ENCODE data around the gene NTN1. TPM values are rescaled to one million over a fixed set of nuclear protein-coding genes. Genes with fewer than 3 reads are reported as not detected.
"Not testable (repeated sequence)": the region's sequence is repeated elsewhere in the genome, so short reads cannot be mapped to it uniquely, and the experiment has no call there.

Gene NTN1
- total RNA-seq, 1 donor = 1.1 TPM

GRCh38 chr17:9144502-9145249 lies 123.4 kb downstream of the NTN1 start:
- DNase-seq (ENCODE audit: low read depth in 2 of 3, low spot score in 2 of 3) = no peak

GRCh38 chr17:9146064-9146463 lies 124.8 kb downstream of the NTN1 start:
- DNase-seq (ENCODE audit: low read depth in 2 of 3, low spot score in 2 of 3) = no peak

GRCh38 chr17:9148905-9149525 lies 127.7 kb downstream of the NTN1 start:
- DNase-seq (ENCODE audit: low read depth in 2 of 3, low spot score in 2 of 3) = no peak

- DNase-seq (ENCODE audit: low read depth in 2 of 3, low spot score in 2 of 3) = no peak
Observed at GRCh38 chr17:9150446-9151090, 129.3 kb downstream of the NTN1 start.

- DNase-seq (ENCODE audit: low read depth in 2 of 3, low spot score in 2 of 3) = no peak
Observed at GRCh38 chr17:9151091-9151490, 129.8 kb downstream of the NTN1 start.

GRCh38 chr17:9151740-9152139 lies 130.4 kb downstream of the NTN1 start:
- DNase-seq (ENCODE audit: low read depth in 2 of 3, low spot score in 2 of 3) = not testable (repeated sequence)

GRCh38 chr17:9158544-9159452 lies 137.5 kb downstream of the NTN1 start:
- DNase-seq (ENCODE audit: low read depth in 2 of 3, low spot score in 2 of 3) = no peak

- DNase-seq (ENCODE audit: low read depth in 2 of 3, low spot score in 2 of 3) = no peak
Observed at GRCh38 chr17:9162275-9162985, 141.1 kb downstream of the NTN1 start.

GRCh38 chr17:9166788-9167187 lies 145.5 kb downstream of the NTN1 start:
- no peak for DNase-seq (ENCODE audit: low read depth in 2 of 3, low spot score in 2 of 3)

- DNase-seq (ENCODE audit: low read depth in 2 of 3, low spot score in 2 of 3) = no peak
Observed at GRCh38 chr17:9167379-9167778, 146.1 kb downstream of the NTN1 start.

GRCh38 chr17:9169116-9169515 lies 147.8 kb downstream of the NTN1 start:
- DNase-seq (ENCODE audit: low read depth in 2 of 3, low spot score in 2 of 3) = no peak

- no peak for DNase-seq (ENCODE audit: low read depth in 2 of 3, low spot score in 2 of 3)
Observed at GRCh38 chr17:9170336-9170735, 149.0 kb downstream of the NTN1 start.

- DNase-seq (ENCODE audit: low read depth in 2 of 3, low spot score in 2 of 3) = no peak
Observed at GRCh38 chr17:9170853-9171252, 149.5 kb downstream of the NTN1 start.

GRCh38 chr17:9173386-9173983 lies 152.2 kb downstream of the NTN1 start:
- DNase-seq (ENCODE audit: low read depth in 2 of 3, low spot score in 2 of 3) = no peak

GRCh38 chr17:9174312-9174711 lies 153.0 kb downstream of the NTN1 start:
- no peak for DNase-seq (ENCODE audit: low read depth in 2 of 3, low spot score in 2 of 3)

- DNase-seq (ENCODE audit: low read depth in 2 of 3, low spot score in 2 of 3) = no peak
Observed at GRCh38 chr17:9174779-9175574, 153.7 kb downstream of the NTN1 start.

GRCh38 chr17:9175700-9176467 lies 154.6 kb downstream of the NTN1 start:
- DNase-seq (ENCODE audit: low read depth in 2 of 3, low spot score in 2 of 3) = no peak

- no peak for DNase-seq (ENCODE audit: low read depth in 2 of 3, low spot score in 2 of 3)
Observed at GRCh38 chr17:9177212-9177611, 155.9 kb downstream of the NTN1 start.
